ENCODE data around the gene TARBP1. TPM values are rescaled to one million over a fixed set of nuclear protein-coding genes. Genes with fewer than 3 reads are reported as not detected.

TARBP1 gene
- total RNA-seq, 1 donor from 2014 or later: 15.0 TPM

- FAIRE-seq (no peak), DNase-seq (ENCODE audit: low read depth) (no peak)
- no peak for TF ChIP-seq CTCF (IDR thresholded peaks at IDR 0.05; ENCODE audit: insufficient read depth, low read length, severe bottlenecking)
- Histone ChIP-seq H3K4me3 (ENCODE audit: low read depth, low read length) (no peak overlapping the region), H3K27me3 (ENCODE audit: control insufficient read depth, insufficient read depth, low read length) (no peaks in the 10 kb centered on the region), H3K36me3 (ENCODE audit: control insufficient read depth, insufficient read depth, low read length) (no peaks in the 10 kb centered on the region)
These were observed 10.7 kb upstream of the TARBP1 start for GRCh38 chr1:234489698-234490077.

GRCh38 chr1:234489007-234489697 lies 10.2 kb upstream of the TARBP1 start:
- FAIRE-seq: no peak
- DNase-seq (ENCODE audit: low read depth): peak; percentile 35
- no peak for TF ChIP-seq CTCF (IDR thresholded peaks at IDR 0.05; ENCODE audit: insufficient read depth, low read length, severe bottlenecking)
- no peak overlapping the region for H3K4me3 ChIP-seq (ENCODE audit: low read depth, low read length)
- H3K36me3 ChIP-seq (ENCODE audit: control insufficient read depth, insufficient read depth, low read length): no peaks in the 10 kb centered on the region
- no peaks in the 10 kb centered on the region for H3K27me3 ChIP-seq (ENCODE audit: control insufficient read depth, insufficient read depth, low read length)

GRCh38 chr1:234488054-234489006 lies 9.4 kb upstream of the TARBP1 start:
- DNase-seq (ENCODE audit: low read depth): no peak
- TF ChIP-seq CTCF (IDR thresholded peaks at IDR 0.05; ENCODE audit: insufficient read depth, low read length, severe bottlenecking): no peak
- no peak for FAIRE-seq
- no peaks in the 10 kb centered on the region for H3K27me3 ChIP-seq (ENCODE audit: control insufficient read depth, insufficient read depth, low read length)
- H3K36me3 ChIP-seq (ENCODE audit: control insufficient read depth, insufficient read depth, low read length): no peaks in the 10 kb centered on the region
- no peak overlapping the region for H3K4me3 ChIP-seq (ENCODE audit: low read depth, low read length)

- peak; percentile 76 for DNase-seq (ENCODE audit: low read depth)
- FAIRE-seq: no peak
These were observed 8.2 kb upstream of the TARBP1 start for GRCh38 chr1:234486858-234487840.

More at GRCh38 chr1:234486858-234487840, 8.2 kb upstream of the TARBP1 start:
- no peak overlapping the region for H3K4me3 ChIP-seq (ENCODE audit: low read depth, low read length)
- H3K36me3 ChIP-seq (ENCODE audit: control insufficient read depth, insufficient read depth, low read length): no peaks in the 10 kb centered on the region
- TF ChIP-seq CTCF (IDR thresholded peaks at IDR 0.05; ENCODE audit: insufficient read depth, low read length, severe bottlenecking): peak; percentile 69
- no peaks in the 10 kb centered on the region for H3K27me3 ChIP-seq (ENCODE audit: control insufficient read depth, insufficient read depth, low read length)

All from bronchial epithelial cell (primary cell).